ENCODE measurements around the gene CENPF. TPM values are rescaled to one million over a fixed set of nuclear protein-coding genes. Genes with fewer than 3 reads are reported as not detected.

CENPF gene
- total RNA-seq, 4 donors from 2014 or later = 5.0 to 7.8 (median 5.9) TPM

- no peaks in the 10 kb centered on the region for H3K9me3 ChIP-seq
- H3K4me1 ChIP-seq = peaks cover 2% of the 10 kb centered on the region
- H3K4me3 ChIP-seq = no peak overlapping the region
- H3K27ac ChIP-seq = no peak overlapping the region
- no peaks in the 10 kb centered on the region for H3K27me3 ChIP-seq
- no peak for TF ChIP-seq CTCF (IDR thresholded peaks at IDR 0.05)
- TF ChIP-seq EP300 (IDR thresholded peaks at IDR 0.05) = no peak
- no peak for TF ChIP-seq POLR2A (IDR thresholded peaks at IDR 0.05)
- no peak for TF ChIP-seq POLR2AphosphoS5 (IDR thresholded peaks at IDR 0.05)
- WGBS = 29% methylated on average over 3 of the region's 3 CpGs
- H3K36me3 ChIP-seq = no peaks in the 10 kb centered on the region
- no peak for DNase-seq (ENCODE audit: low spot score in 2 of 2)
These were observed 82.9 kb downstream of the CENPF start for GRCh38 chr1:214685906-214686305.

GRCh38 chr1:214686497-214686896 lies 83.5 kb downstream of the CENPF start:
- DNase-seq (ENCODE audit: low spot score in 2 of 2) = no peak
- Histone ChIP-seq H3K4me1 (peaks cover 2% of the 10 kb centered on the region), H3K36me3 (no peaks in the 10 kb centered on the region), H3K27ac (no peak overlapping the region), H3K9me3 (no peaks in the 10 kb centered on the region), H3K27me3 (no peaks in the 10 kb centered on the region), H3K4me3 (no peak overlapping the region)
- WGBS = 71% methylated on average over 5 of the region's 5 CpGs
- TF ChIP-seq CTCF (IDR thresholded peaks at IDR 0.05) = no peak
- TF ChIP-seq POLR2AphosphoS5 (IDR thresholded peaks at IDR 0.05) = no peak
- TF ChIP-seq POLR2A (IDR thresholded peaks at IDR 0.05) = no peak
- TF ChIP-seq EP300 (IDR thresholded peaks at IDR 0.05) = no peak

GRCh38 chr1:214688891-214689290 lies 85.9 kb downstream of the CENPF start:
- Histone ChIP-seq H3K4me3 (no peak overlapping the region), H3K36me3 (no peaks in the 10 kb centered on the region), H3K27me3 (no peaks in the 10 kb centered on the region), H3K9me3 (no peaks in the 10 kb centered on the region), H3K4me1 (peaks cover 2% of the 10 kb centered on the region), H3K27ac (no peak overlapping the region)
- no peak for TF ChIP-seq POLR2A (IDR thresholded peaks at IDR 0.05)
- TF ChIP-seq POLR2AphosphoS5 (IDR thresholded peaks at IDR 0.05) = no peak
- no peak for TF ChIP-seq CTCF (IDR thresholded peaks at IDR 0.05)
- no peak for TF ChIP-seq EP300 (IDR thresholded peaks at IDR 0.05)
- WGBS = 58% methylated on average over 3 of the region's 3 CpGs
- DNase-seq (ENCODE audit: low spot score in 2 of 2) = no peak

- Histone ChIP-seq H3K36me3 (no peaks in the 10 kb centered on the region), H3K27me3 (no peaks in the 10 kb centered on the region), H3K9me3 (no peaks in the 10 kb centered on the region), H3K4me3 (no peak overlapping the region), H3K27ac (no peak overlapping the region), H3K4me1 (no peaks in the 10 kb centered on the region)
- no peak for DNase-seq (ENCODE audit: low spot score in 2 of 2)
- no peak for TF ChIP-seq CTCF (IDR thresholded peaks at IDR 0.05)
- TF ChIP-seq POLR2A (IDR thresholded peaks at IDR 0.05) = no peak
- TF ChIP-seq EP300 (IDR thresholded peaks at IDR 0.05) = no peak
- TF ChIP-seq POLR2AphosphoS5 (IDR thresholded peaks at IDR 0.05) = no peak
- 33% methylated on average over 4 of the region's 4 CpGs for WGBS
These were observed 91.8 kb downstream of the CENPF start for GRCh38 chr1:214694769-214695168.

- Histone ChIP-seq H3K4me1 (no peaks in the 10 kb centered on the region), H3K4me3 (no peak overlapping the region), H3K27me3 (no peaks in the 10 kb centered on the region), H3K9me3 (no peaks in the 10 kb centered on the region), H3K27ac (no peak overlapping the region), H3K36me3 (no peaks in the 10 kb centered on the region)
- whole genome bisulfite sequencing = 88% methylated on average over 1 of the region's 1 CpG
- DNase-seq (ENCODE audit: low spot score in 2 of 2) = no peak
- TF ChIP-seq POLR2AphosphoS5 (IDR thresholded peaks at IDR 0.05) (no peak), EP300 (IDR thresholded peaks at IDR 0.05) (no peak), POLR2A (IDR thresholded peaks at IDR 0.05) (no peak), CTCF (IDR thresholded peaks at IDR 0.05) (no peak)
These were observed 95.6 kb downstream of the CENPF start for GRCh38 chr1:214698559-214698958.

Data from suprapubic skin (tissue), 4 donors.